Lower lobe of right lung (tissue), 2 donors: Measurements from ENCODE around the gene PPP1CC. TPM values are rescaled to one million over a fixed set of nuclear protein-coding genes. Genes with fewer than 3 reads are reported as not detected.
A peak's percentile ranks its signal among the peaks of the same experiment; 100 is the strongest.

Experiments used
- ATAC-seq, 2 donors: fragments of 200-7000 bp; cut with Tn5 transposase; one replicate each; pipeline ENCODE4 v1.9.1; 2020 to 2022; ENCODE audit warnings: mild to moderate bottlenecking in 2 of 2, moderate library complexity in 2 of 2
- DNase-seq: peaks from one replicate; pipeline ENCODE4 v3.0.0-alpha.2; 2020
- H3K27ac ChIP-seq: fragments of 200-600 bp; one replicate; pipeline ENCODE4 v1.8.0; 2022
- H3K27me3 ChIP-seq: fragments of 200-600 bp; one replicate; pipeline ENCODE4 v1.8.0; 2022; ENCODE audit warnings: low read depth
- H3K36me3 ChIP-seq: fragments of 200-600 bp; one replicate; pipeline ENCODE4 v1.8.0; 2022; ENCODE audit warnings: mild to moderate bottlenecking
- H3K4me1 ChIP-seq: fragments of 200-600 bp; one replicate; pipeline ENCODE4 v1.8.0; 2022
- H3K4me3 ChIP-seq: fragments of 200-600 bp; one replicate; pipeline ENCODE4 v1.8.0; 2022; ENCODE audit warnings: mild to moderate bottlenecking
- H3K9me3 ChIP-seq: fragments of 200-600 bp; one replicate; pipeline ENCODE4 v1.8.0; 2022
- intact Hi-C: fragments of 100-400 bp; cut with DNase I; formaldehyde crosslinking; loops from one replicate; pipeline ENCODE4 v1.11.0; 2022
- total RNA-seq: library from RNA; stranded (reverse); fragmentation: NEBNext Ultra II Directional; extraction: Animal tissue kit (Norgen Biotek cat#: 25700); gene quantifications from one replicate; pipeline ENCODE4 v1.2.1, GENCODE V29; 2021
- TF ChIP-seq, protein P1 (sequence below): fragments of 200-600 bp; IDR thresholded peaks from one replicate; pipeline ENCODE4 v1.8.0; 2022; ENCODE audit warnings: antibody characterized with exemption, mild to moderate bottlenecking
- donor health status: DM: no; HTN: yes; CAD: no; lungs with severe emphysema.

The PPP1CC gene
- total RNA-seq, 1 donor from 2014 or later: 97.8 TPM

- Histone ChIP-seq H3K27me3 (no peaks in the 10 kb centered on the region), H3K4me1 (peaks cover 40% of the 10 kb centered on the region), H3K9me3 (no peaks in the 10 kb centered on the region), H3K36me3 (no peaks in the 10 kb centered on the region), H3K27ac (no peak overlapping the region), H3K4me3 (no peak overlapping the region)
- ATAC-seq (no peak), DNase-seq (no peak)
- TF ChIP-seq, protein P1, sequence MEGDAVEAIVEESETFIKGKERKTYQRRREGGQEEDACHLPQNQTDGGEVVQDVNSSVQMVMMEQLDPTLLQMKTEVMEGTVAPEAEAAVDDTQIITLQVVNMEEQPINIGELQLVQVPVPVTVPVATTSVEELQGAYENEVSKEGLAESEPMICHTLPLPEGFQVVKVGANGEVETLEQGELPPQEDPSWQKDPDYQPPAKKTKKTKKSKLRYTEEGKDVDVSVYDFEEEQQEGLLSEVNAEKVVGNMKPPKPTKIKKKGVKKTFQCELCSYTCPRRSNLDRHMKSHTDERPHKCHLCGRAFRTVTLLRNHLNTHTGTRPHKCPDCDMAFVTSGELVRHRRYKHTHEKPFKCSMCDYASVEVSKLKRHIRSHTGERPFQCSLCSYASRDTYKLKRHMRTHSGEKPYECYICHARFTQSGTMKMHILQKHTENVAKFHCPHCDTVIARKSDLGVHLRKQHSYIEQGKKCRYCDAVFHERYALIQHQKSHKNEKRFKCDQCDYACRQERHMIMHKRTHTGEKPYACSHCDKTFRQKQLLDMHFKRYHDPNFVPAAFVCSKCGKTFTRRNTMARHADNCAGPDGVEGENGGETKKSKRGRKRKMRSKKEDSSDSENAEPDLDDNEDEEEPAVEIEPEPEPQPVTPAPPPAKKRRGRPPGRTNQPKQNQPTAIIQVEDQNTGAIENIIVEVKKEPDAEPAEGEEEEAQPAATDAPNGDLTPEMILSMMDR: no peak
- intact Hi-C loops: no loop called here
Observed at GRCh38 chr12:110744151-110744571, 1.5 kb upstream of the PPP1CC start.

- no peaks in the 10 kb centered on the region for H3K36me3 ChIP-seq
- peak overlapping the region; percentile 86 for H3K27ac ChIP-seq
- intact Hi-C loops: no loop called here
- H3K4me1 ChIP-seq: peaks cover 45% of the 10 kb centered on the region
- peak in 1 of 2 donors; percentile 25 for ATAC-seq
- H3K27me3 ChIP-seq: no peaks in the 10 kb centered on the region
- H3K4me3 ChIP-seq: peak overlapping the region; percentile 100
- TF ChIP-seq, protein P1: no peak
- H3K9me3 ChIP-seq: no peaks in the 10 kb centered on the region
- peak; percentile 72 for DNase-seq
Observed at GRCh38 chr12:110743571-110744093, 941 bp upstream of the PPP1CC start.

GRCh38 chr12:110742096-110742717, 484 bp downstream of the PPP1CC start:
- intact Hi-C loops: no loop called here
- H3K27ac ChIP-seq: peak overlapping the region; percentile 86
- ATAC-seq (peak; percentile 44 to 60), DNase-seq (peak; percentile 56)
- no peaks in the 10 kb centered on the region for H3K9me3 ChIP-seq
- H3K4me1 ChIP-seq: peaks cover 57% of the 10 kb centered on the region
- H3K4me3 ChIP-seq: peak overlapping the region; percentile 100
- H3K36me3 ChIP-seq: no peaks in the 10 kb centered on the region
- TF ChIP-seq, protein P1: no peak
- no peaks in the 10 kb centered on the region for H3K27me3 ChIP-seq

GRCh38 chr12:110741341-110742095, 1.2 kb downstream of the PPP1CC start:
- H3K27ac ChIP-seq: peak overlapping the region; percentile 86
- no peaks in the 10 kb centered on the region for H3K9me3 ChIP-seq
- no peaks in the 10 kb centered on the region for H3K27me3 ChIP-seq
- H3K4me1 ChIP-seq: peaks cover 64% of the 10 kb centered on the region
- TF ChIP-seq, protein P1: no peak
- no peaks in the 10 kb centered on the region for H3K36me3 ChIP-seq
- no peak for DNase-seq
- peak in 1 of 2 donors; percentile 23 for ATAC-seq
- peak overlapping the region; percentile 100 for H3K4me3 ChIP-seq
- intact Hi-C loops: no loop called here

GRCh38 chr12:110739894-110740293, 2.8 kb downstream of the PPP1CC start:
- peaks cover 8% of the 10 kb centered on the region for H3K36me3 ChIP-seq
- no peaks in the 10 kb centered on the region for H3K9me3 ChIP-seq
- TF ChIP-seq, protein P1: no peak
- intact Hi-C loops: no loop called here
- no peak overlapping the region for H3K27ac ChIP-seq
- ATAC-seq (no peak), DNase-seq (no peak)
- H3K4me3 ChIP-seq: peak overlapping the region; percentile 100
- no peaks in the 10 kb centered on the region for H3K27me3 ChIP-seq
- H3K4me1 ChIP-seq: peaks cover 65% of the 10 kb centered on the region
